ENCODE results near the gene GLMP. TPM values are rescaled to one million over a fixed set of nuclear protein-coding genes. Genes with fewer than 3 reads are reported as not detected.

Gene GLMP
- total and polyA plus RNA-seq, 2 donors (not counting 3 experiments of a cell fraction or from before 2014, with no cell fraction given), result 84.3 to 109 TPM

- Histone ChIP-seq H3K4me1 (ENCODE audit: control insufficient read depth, extremely low read depth, insufficient read depth, low read length) (peaks cover 10% of the 10 kb centered on the region), H3K9me3 (replicated peaks; ENCODE audit: control insufficient read depth, insufficient read depth, low read length) (no peaks in the 10 kb centered on the region), H3K27me3 (ENCODE audit: control insufficient read depth in 2 of 2, insufficient read depth in 2 of 2, low read length in 2 of 2) (no peaks in the 10 kb centered on the region), H3K9ac (replicated peaks; ENCODE audit: extremely low read depth, insufficient read depth, low read length) (peak overlapping the region; percentile 28), H3K4me3 (replicated peaks in 1 of 3; ENCODE audit: insufficient read depth in 1 of 3, low read depth in 1 of 3, low read length in 3 of 3) (peak overlapping the region in 2 of 3 experiments; percentile 35 to 41), H3K79me2 (ENCODE audit: control insufficient read depth, insufficient read depth, low read length) (peaks cover 6% of the 10 kb centered on the region), H3K9me1 (replicated peaks; ENCODE audit: control insufficient read depth, extremely low read depth, insufficient read depth, low read length) (no peaks in the 10 kb centered on the region), H4K20me1 (replicated peaks; ENCODE audit: control insufficient read depth, extremely low read depth, insufficient read depth, low read length) (no peaks in the 10 kb centered on the region), H3K36me3 (ENCODE audit: control insufficient read depth in 2 of 2, extremely low read depth in 1 of 2, insufficient read depth in 2 of 2, low read length in 2 of 2) (peaks cover 0 to 4% of the 10 kb centered on the region in 2 experiments), H3K27ac (ENCODE audit: insufficient read depth, low read depth, low read length) (no peak overlapping the region), H2AFZ (ENCODE audit: low read depth, low read length) (peak overlapping the region; percentile 79), H3K4me2 (ENCODE audit: insufficient read depth, low read length) (peak overlapping the region; percentile 40)
- TF ChIP-seq POLR2A (IDR thresholded peaks at IDR 0.05; ENCODE audit: low read depth, low read length) (peak; percentile 11), FOS (IDR thresholded peaks at IDR 0.05; ENCODE audit: borderline replicate concordance, insufficient read depth, low read length) (no peak), POLR2AphosphoS5 (IDR thresholded peaks at IDR 0.05; ENCODE audit: insufficient read depth, low read depth, low read length) (peak; percentile 72)
- intact Hi-C loops (cut with micrococcal nuclease), result loop anchor here (1.0 kb wide), 1 partner anchor 8 kb away; no protein-coding TSS in a partner anchor
- DNase-seq (ENCODE audit: low read depth, low spot score), result peak; percentile 89
- CTCF ChIA-PET, result no interaction called here
- FAIRE-seq, result peak; percentile 89
- POLR2A ChIA-PET, result interaction anchor here (1.2 kb wide), 1 partner anchor 9 kb away, joined by 3 read pairs; the partner anchor contains the start of gene SMG5
- no TSS peak for BruUV-seq (replicated peaks)
- dilution Hi-C loops (cut with MboI; ENCODE audit: extremely low pct_ligation_motif_present, low sequenced_read_pairs), result no loop called here
Observed at GRCh38 chr1:156291226-156292061, 4.0 kb downstream of the GLMP start.

DNA sequence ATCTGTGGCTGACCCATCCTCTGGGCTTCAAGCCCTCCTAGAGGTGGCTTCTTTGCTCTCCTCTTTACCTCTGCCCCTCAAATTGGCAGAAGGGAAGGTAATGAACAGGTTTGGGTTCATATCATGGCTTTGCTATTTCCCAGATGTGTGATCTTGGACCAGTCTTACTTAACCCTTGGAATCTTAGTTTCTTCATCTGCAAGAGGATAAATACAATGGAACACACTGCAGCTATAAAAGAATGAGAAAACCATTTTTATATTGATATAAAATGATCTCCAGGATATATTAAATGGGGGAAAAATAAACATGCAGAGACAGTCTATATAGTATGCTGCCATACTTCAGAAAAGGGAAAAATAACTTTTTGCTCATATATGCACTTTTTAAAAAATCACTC lies 5.6 kb downstream of the GLMP start:
- H3K4me2 ChIP-seq (ENCODE audit: insufficient read depth, low read length), result no peak overlapping the region
- intact Hi-C loops (cut with micrococcal nuclease) (no loop called here), dilution Hi-C loops (cut with MboI; ENCODE audit: extremely low pct_ligation_motif_present, low sequenced_read_pairs) (no loop called here)
- ChIA-PET POLR2A (no interaction called here), CTCF (no interaction called here)
- H3K4me3 ChIP-seq (replicated peaks in 1 of 3; ENCODE audit: insufficient read depth in 1 of 3, low read depth in 1 of 3, low read length in 3 of 3), result no peak overlapping the region
- H3K27ac ChIP-seq (ENCODE audit: insufficient read depth, low read depth, low read length), result no peak overlapping the region
- FAIRE-seq, result no peak
- H3K9me3 ChIP-seq (replicated peaks; ENCODE audit: control insufficient read depth, insufficient read depth, low read length), result no peaks in the 10 kb centered on the region
- peaks cover 2% of the 10 kb centered on the region for H3K79me2 ChIP-seq (ENCODE audit: control insufficient read depth, insufficient read depth, low read length)
- H3K4me1 ChIP-seq (ENCODE audit: control insufficient read depth, extremely low read depth, insufficient read depth, low read length), result peaks cover 6% of the 10 kb centered on the region
- H3K36me3 ChIP-seq (ENCODE audit: control insufficient read depth in 2 of 2, extremely low read depth in 1 of 2, insufficient read depth in 2 of 2, low read length in 2 of 2), result peaks cover 0 to 4% of the 10 kb centered on the region in 2 experiments
- no peak overlapping the region for H3K9ac ChIP-seq (replicated peaks; ENCODE audit: extremely low read depth, insufficient read depth, low read length)
- no peaks in the 10 kb centered on the region for H3K27me3 ChIP-seq (ENCODE audit: control insufficient read depth in 2 of 2, insufficient read depth in 2 of 2, low read length in 2 of 2)
- no peak for TF ChIP-seq CTCF (IDR thresholded peaks at IDR 0.05; ENCODE audit: extremely low read depth in 1 of 2, insufficient read depth in 1 of 2, low read depth in 1 of 2, low read length in 2 of 2)
- TF ChIP-seq POLR2A (IDR thresholded peaks at IDR 0.05; ENCODE audit: low read depth, low read length), result no peak
- TF ChIP-seq MAX (IDR thresholded peaks at IDR 0.05; ENCODE audit: insufficient read depth, insufficient read length), result no peak
- no peak for TF ChIP-seq EZH2 (IDR thresholded peaks at IDR 0.05; ENCODE audit: borderline replicate concordance, low read depth, low read length, severe bottlenecking)
- no peak for TF ChIP-seq POLR2AphosphoS5 (IDR thresholded peaks at IDR 0.05; ENCODE audit: insufficient read depth, low read depth, low read length)
- no peak for TF ChIP-seq MYC (IDR thresholded peaks at IDR 0.05; ENCODE audit: low read depth, low read length)
- no TSS peak for BruUV-seq (replicated peaks)
- H2AFZ ChIP-seq (ENCODE audit: low read depth, low read length), result no peak overlapping the region
- no peaks in the 10 kb centered on the region for H3K9me1 ChIP-seq (replicated peaks; ENCODE audit: control insufficient read depth, extremely low read depth, insufficient read depth, low read length)
- no peak for DNase-seq (ENCODE audit: low read depth, low spot score)
- H4K20me1 ChIP-seq (replicated peaks; ENCODE audit: control insufficient read depth, extremely low read depth, insufficient read depth, low read length), result no peaks in the 10 kb centered on the region

All from endothelial cell of umbilical vein (primary cell).